SK-N-MC (cell line): ENCODE data around the gene AJUBA.
A peak's percentile ranks its signal among the peaks of the same experiment; 100 is the strongest.
"Not testable (repeated sequence)": the region's sequence is repeated elsewhere in the genome, so short reads cannot be mapped to it uniquely, and the experiment has no call there.

Experiments used
- DNase-seq: peaks from one replicate; pipeline ENCODE4 v3.0.0-alpha.2; 2011; ENCODE audit warnings: low read depth, low spot score
- H3K27ac ChIP-seq: fragments of 200-600 bp; sonication (generic); 2 replicates; pipeline ENCODE4 v1.5.1; 2016; ENCODE audit warnings: mixed run types
- H3K36me3 ChIP-seq: fragments of 200-600 bp; sonication (generic); 2 replicates; pipeline ENCODE4 v1.6.1; 2017; ENCODE audit warnings: antibody characterized with exemption, low read length, mixed read lengths; ENCODE audit not compliant: insufficient read depth
- H3K4me3 ChIP-seq: fragments of 200-600 bp; sonication (generic); 2 replicates; pipeline ENCODE4 v1.5.1; 2016
- H3K9ac ChIP-seq: fragments of 200-600 bp; sonication (generic); 2 replicates; pipeline ENCODE4 v1.8.0; 2017; ENCODE audit warnings: mixed run types, mixed read lengths; ENCODE audit not compliant: insufficient read length
- H3K9me3 ChIP-seq: fragments of 200-600 bp; sonication (generic); 2 replicates; pipeline ENCODE4 v1.6.1; 2017; ENCODE audit warnings: low read depth, mild to moderate bottlenecking, antibody characterized with exemption, low read length, moderate library complexity, mixed read lengths
- EZH2 ChIP-seq: fragments of 200-600 bp; sonication (generic); IDR thresholded peaks from one replicate; pipeline ENCODE4 v1.6.1; 2017; ENCODE audit warnings: antibody characterized with exemption
- FOXP2 ChIP-seq: optimal IDR thresholded peaks from 2 replicates; pipeline ENCODE3; 2011; ENCODE audit warnings: mild to moderate bottlenecking, moderate library complexity; ENCODE audit not compliant: insufficient read depth; ENCODE audit errors: extremely low read length, control extremely low read depth
- POLR2AphosphoS5 ChIP-seq: IDR thresholded peaks from 2 replicates; pipeline ENCODE4 v1.6.1; 2012; ENCODE audit warnings: mild to moderate bottlenecking, low read depth, low read length, borderline replicate concordance

The AJUBA gene

DNA sequence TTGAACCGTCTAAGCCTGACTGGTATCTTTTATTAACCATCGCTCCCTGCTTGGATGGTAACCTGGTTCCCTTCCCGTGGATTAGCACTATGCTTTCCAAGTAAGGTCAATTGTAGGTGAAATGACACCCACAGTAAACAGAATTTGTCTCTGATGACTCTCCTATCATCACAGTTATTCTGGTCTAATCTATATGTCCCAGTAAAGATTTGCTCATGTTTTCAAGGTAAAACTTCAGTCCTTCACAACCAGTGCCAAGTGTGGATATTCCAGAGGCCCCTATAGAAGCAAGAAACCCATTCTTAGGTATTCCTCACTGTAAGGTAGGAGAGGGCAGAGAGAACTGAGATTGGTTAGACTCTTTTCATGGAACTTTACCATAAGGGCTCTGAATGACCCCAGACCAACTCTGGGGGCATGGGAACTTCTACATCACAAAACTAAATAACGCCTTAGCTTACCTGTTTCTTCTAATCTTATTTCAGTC lies 15.5 kb downstream of the AJUBA start:
- Histone ChIP-seq H3K27ac (peak overlapping the region; percentile 53; the same call in 1 of the 2 replicates), H3K4me3 (no peak overlapping the region), H3K9me3 (no peaks in the 10 kb centered on the region), H3K9ac (no peak overlapping the region), H3K36me3 (peaks cover 16% of the 10 kb centered on the region)
- no peak for DNase-seq
- TF ChIP-seq EZH2 (no peak), FOXP2 (no peak), POLR2AphosphoS5 (no peak)

- not testable (repeated sequence) for H3K9me3 ChIP-seq, H3K36me3 ChIP-seq, H3K4me3 ChIP-seq, H3K9ac ChIP-seq, DNase-seq
- H3K27ac ChIP-seq, result peak overlapping the region; percentile 53; the same call in 1 of the 2 replicates
Observed at GRCh38 chr14:22965916-22966782, 16.2 kb downstream of the AJUBA start.

DNA sequence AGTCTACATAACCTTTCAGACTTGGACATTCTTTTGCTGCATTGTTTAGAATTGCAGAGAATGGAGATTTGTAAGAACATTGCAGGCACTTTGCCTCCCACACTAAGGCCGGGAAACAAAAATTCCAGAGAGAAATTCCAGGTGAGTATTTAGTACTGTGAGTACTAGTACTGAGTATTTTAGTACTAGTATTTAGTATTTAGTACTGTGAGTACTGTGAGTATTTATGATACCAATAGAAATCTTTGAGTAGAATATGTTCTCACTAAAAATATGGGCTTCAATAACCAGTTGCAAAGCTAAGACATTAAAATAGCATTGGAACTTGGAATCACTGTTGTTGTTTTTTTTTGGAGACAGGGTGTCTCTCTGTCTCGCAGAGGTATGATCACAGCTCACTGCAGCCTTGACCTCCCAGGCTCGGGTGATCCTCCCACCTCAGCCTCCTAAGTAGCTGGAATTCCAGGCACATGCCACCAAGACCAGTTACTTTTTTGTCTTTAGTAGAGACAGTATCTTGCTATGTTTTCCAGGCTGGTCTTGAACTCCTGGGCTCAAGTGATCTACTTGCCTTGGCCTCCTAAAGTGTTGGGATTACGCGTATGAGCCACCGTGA lies 20.2 kb downstream of the AJUBA start:
- TF ChIP-seq FOXP2 (no peak), EZH2 (no peak), POLR2AphosphoS5 (no peak)
- no peaks in the 10 kb centered on the region for H3K9me3 ChIP-seq
- H3K27ac ChIP-seq, result no peak overlapping the region
- no peak overlapping the region for H3K4me3 ChIP-seq
- no peak for DNase-seq
- H3K36me3 ChIP-seq, result no peaks in the 10 kb centered on the region
- no peak overlapping the region for H3K9ac ChIP-seq

- no peaks in the 10 kb centered on the region for H3K9me3 ChIP-seq
- TF ChIP-seq POLR2AphosphoS5, result no peak
- TF ChIP-seq EZH2, result no peak
- no peak for TF ChIP-seq FOXP2
- no peak for DNase-seq
- peak overlapping the region; percentile 86; the same call in 1 of the 2 replicates for H3K27ac ChIP-seq
- peaks cover 21% of the 10 kb centered on the region; the same call in 1 of the 2 replicates for H3K36me3 ChIP-seq
- H3K4me3 ChIP-seq, result peak overlapping the region; percentile 94
- peak overlapping the region; percentile 97 for H3K9ac ChIP-seq
Observed at GRCh38 chr14:22955702-22956569, 26.4 kb downstream of the AJUBA start.

DNA sequence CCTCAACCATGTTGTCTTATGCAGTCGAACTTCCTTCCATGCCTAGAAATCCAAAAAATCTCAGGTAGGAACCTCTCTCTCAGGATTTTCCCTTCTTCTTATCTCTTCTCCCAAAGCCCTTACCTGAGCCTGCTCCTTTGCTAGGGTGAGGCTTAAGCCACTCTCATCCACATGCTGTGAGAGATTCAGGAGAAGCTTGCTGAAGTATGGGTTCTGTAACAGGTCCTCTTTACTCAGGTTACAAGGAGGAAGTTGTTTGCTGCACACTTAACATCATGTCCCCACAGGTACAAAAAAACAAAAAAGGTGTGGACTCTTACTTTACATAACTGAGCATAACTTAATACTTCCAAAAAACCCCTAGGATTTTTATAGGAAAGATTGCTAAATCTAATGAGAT lies 29.9 kb downstream of the AJUBA start:
- TF ChIP-seq FOXP2 (no peak), EZH2 (no peak), POLR2AphosphoS5 (no peak)
- H3K9me3 ChIP-seq, result no peaks in the 10 kb centered on the region
- H3K9ac ChIP-seq, result no peak overlapping the region
- no peak overlapping the region for H3K4me3 ChIP-seq
- H3K27ac ChIP-seq, result no peak overlapping the region
- H3K36me3 ChIP-seq, result peaks cover 25% of the 10 kb centered on the region; the same call in 1 of the 2 replicates
- no peak for DNase-seq

DNA sequence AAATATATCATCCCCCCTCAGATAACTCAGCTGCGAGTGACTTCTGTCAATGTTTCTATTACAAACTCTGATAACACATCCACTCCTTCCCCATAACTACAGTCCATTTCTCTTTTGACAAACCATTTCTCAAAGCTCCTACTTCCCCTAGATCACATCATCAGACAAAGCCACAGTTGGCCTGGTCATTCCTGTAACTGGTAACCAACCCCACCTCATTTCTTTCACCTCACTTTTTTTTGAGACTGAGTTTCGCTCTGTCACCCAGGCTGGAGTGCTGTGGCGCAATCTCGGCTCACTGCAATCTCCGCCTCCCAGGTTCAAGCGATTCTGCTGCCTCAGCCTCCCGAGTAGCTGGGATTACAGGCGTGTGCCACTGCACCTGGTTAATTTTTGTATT lies 30.6 kb downstream of the AJUBA start:
- not testable (repeated sequence) for H3K4me3 ChIP-seq, H3K9ac ChIP-seq, DNase-seq, H3K27ac ChIP-seq, H3K9me3 ChIP-seq
- H3K36me3 ChIP-seq, result peaks cover 31% of the 10 kb centered on the region; the same call in 1 of the 2 replicates

- Histone ChIP-seq H3K9ac (no peak overlapping the region), H3K27ac (no peak overlapping the region), H3K9me3 (no peaks in the 10 kb centered on the region), H3K36me3 (peaks cover 18% of the 10 kb centered on the region; the same call in 1 of the 2 replicates), H3K4me3 (no peak overlapping the region)
- TF ChIP-seq FOXP2 (no peak), EZH2 (no peak), POLR2AphosphoS5 (no peak)
- no peak for DNase-seq
Observed at GRCh38 chr14:22945642-22946041, 36.7 kb downstream of the AJUBA start.

DNA sequence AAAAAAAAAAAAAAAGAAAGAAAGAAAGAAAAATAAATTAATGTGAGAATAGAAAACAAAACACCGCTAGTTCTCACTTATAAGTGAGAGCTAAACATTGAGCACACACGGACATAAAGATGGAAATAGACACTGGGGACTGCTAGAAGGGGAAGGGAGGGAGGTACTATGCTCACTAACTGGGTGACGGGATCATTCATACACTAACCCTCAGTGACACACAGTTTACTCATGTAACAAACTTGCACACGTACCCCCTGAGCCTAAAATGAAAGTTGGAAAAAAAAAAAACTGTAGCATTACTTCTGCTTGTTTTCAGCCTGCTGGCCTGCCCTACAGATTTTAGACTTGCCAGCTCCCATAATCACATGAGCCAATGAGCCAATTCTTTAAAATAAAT lies 42.7 kb downstream of the AJUBA start:
- H3K27ac ChIP-seq, result no peak overlapping the region
- H3K4me3 ChIP-seq, result no peak overlapping the region
- no peak for DNase-seq
- TF ChIP-seq FOXP2 (no peak), POLR2AphosphoS5 (no peak), EZH2 (no peak)
- H3K9me3 ChIP-seq, result no peaks in the 10 kb centered on the region
- H3K36me3 ChIP-seq, result no peaks in the 10 kb centered on the region; the same call in 1 of the 2 replicates
- H3K9ac ChIP-seq, result no peak overlapping the region
